Activated naive CD4-positive, alpha-beta T cell (primary cell): ENCODE results near the gene ADGRL3.
"Not testable (repeated sequence)": the region's sequence is repeated elsewhere in the genome, so short reads cannot be mapped to it uniquely, and the experiment has no call there.

Experiments used
- DNase-seq, 4 experiments: peaks; one replicate each; lab custom pipeline; 2025; lab: John Stamatoyannopoulos, UW

Gene ADGRL3

GRCh38 chr4:61646746-61647350, 446.7 kb downstream of the ADGRL3 start:
- DNase-seq = not testable (repeated sequence)

GRCh38 chr4:61648264-61648663, 448.1 kb downstream of the ADGRL3 start:
- no peak for DNase-seq

- DNase-seq = no peak
Observed at GRCh38 chr4:61657016-61657415, 456.9 kb downstream of the ADGRL3 start.

DNA sequence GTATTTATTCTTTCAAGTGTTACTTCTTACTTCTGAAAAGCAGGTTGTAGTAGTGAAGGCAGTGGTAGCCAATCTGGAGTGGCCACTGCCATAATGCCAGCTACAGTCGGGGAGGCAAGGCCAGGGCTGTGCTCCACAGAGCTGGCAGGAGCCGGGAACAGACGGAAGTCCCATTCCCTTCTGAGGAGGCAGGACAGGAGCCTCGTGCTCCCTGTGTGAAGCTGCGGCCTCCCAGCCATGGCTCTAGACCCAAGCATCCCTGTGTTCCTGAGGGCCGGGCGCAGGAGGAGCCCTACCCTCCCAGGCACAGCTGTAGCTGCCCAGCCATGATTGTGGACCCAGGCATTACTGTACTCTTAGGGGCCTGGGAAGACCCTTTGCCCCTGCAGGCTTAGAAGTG, 461.8 kb downstream of the ADGRL3 start:
- no peak for DNase-seq

DNA sequence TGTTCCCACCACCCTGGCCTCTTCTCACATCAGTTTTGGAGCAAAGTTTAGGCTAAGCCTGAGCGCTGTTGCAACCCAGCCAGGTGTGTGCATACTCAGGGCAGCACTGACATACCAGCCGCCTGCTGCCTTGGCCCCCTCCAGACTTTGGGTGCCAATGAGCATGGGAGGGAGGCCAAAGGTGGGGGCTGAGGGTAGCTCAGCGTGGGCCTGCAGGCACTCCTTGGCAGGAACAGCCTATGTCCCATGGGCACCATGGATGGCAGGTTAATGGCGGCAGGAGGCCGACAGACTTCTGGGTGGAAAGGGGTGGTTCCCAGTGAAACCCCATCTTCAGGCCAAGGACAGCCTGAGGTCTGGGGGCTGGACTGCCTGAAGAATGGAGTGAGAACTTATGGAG, 462.2 kb downstream of the ADGRL3 start:
- DNase-seq = no peak

DNA sequence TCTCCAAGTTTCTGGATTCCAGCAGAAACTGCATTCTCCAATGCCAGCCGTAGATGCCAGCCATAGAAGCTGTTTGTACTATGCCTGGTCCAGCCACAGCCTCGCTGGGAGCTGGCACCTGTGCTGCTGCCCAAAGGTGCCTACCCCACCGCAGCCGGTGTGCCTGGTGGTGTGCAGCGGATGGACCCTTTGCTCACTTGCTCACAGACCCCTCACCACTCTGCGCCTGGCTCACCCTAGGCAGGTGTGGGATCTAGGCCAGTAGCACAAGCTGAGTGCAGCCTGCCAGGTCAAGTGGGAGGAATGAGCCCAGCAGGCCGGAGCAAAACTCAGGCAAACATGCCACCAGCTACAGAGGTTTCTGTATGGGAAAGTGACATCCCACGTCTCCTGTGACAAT, 463.2 kb downstream of the ADGRL3 start:
- DNase-seq = no peak

- no peak for DNase-seq
Observed at GRCh38 chr4:61665649-61666048, 465.5 kb downstream of the ADGRL3 start.

GRCh38 chr4:61666244-61666643, 466.1 kb downstream of the ADGRL3 start:
- no peak for DNase-seq

DNA sequence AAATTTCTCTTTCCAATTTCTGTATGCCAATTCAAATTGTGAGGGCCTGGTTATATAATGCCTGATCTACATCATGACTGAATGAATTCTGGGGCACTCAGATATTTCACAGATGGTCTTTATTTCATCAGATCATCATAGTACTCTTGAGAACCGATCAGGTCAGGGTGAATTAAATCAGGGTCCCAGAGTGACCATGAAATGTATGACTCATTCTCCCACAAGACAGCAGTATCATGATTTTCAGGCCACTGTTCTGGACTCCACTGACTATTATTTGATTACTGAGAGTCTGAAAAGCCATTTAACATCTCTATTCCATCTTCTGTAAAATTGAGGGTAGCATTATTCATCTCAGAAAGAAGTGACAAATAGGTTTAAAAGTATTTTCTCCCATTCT, 471.5 kb downstream of the ADGRL3 start:
- DNase-seq = no peak

DNA sequence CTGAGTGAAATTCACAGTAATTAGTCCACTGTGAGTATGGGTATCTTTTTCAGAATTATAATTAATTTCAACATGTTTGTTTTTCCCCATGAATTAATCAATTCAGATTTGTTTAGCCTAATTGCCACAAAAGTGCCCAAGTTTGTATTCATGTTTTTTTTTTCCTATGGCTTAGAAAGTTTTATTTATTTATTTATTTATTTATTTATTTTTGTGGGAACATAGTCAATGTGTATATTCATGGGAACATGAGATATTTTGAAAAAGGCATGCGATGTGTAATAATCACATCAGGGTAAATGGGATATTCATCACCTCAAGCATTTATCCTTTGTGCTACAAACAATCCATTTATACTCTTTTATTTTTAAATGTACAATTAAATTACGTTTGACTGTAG, 475.3 kb downstream of the ADGRL3 start:
- no peak for DNase-seq

DNA sequence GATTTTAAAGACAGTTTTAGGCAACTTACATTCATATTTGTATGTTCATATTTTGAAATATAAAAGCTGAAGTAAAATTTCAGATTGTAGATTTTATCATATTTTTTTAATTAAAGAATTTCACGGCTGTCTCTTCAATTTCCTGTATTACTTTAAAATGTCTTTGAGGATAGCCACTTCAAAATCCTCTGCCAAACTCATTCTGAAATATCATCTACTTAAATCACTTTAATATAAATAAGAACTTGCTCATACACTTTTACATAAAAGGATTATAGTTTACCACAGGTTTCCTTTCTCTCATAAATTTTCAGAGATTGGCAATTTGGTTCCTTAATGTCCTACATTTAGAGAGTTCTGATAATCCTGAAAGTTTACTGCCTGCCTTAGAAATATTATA, 478.2 kb downstream of the ADGRL3 start:
- no peak for DNase-seq

DNA sequence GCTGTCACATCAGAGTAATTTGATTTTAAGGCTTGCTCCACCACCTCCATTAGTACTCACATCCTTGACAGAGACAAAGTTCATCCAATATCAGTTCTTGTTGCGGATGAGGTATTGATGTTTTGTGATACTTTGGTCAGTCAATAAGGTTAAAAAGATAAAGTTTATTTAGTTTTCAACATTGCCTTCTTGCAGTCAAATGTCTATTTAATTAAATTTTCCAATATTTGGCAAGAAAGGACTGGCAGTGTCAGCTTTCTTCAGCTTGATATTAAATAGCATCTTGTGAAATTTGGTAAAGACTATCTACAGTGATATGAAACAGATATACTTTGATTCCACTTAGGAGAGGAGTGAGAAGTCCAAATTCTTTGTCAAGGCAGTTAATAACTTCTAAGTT, 493.4 kb downstream of the ADGRL3 start:
- no peak for DNase-seq

GRCh38 chr4:61714387-61714911, 514.3 kb downstream of the ADGRL3 start:
- no peak for DNase-seq

DNA sequence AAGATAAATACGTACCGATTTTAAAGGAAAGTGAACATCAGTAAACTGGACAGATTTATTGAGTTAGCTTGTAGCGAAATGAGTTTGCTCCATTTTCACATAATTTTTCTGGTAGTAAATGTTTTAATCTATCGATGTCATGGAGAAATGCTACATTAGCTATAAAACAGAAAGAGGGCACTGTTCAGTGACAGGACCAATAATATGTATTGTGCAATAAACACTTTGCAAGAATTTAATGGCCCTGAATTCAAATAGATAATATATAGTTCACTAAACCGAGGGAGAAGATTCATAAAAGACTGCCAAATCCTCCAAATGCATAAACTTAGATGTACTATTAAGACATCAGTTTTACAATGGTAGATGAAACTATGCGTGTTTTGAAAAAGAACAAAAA, 516.3 kb downstream of the ADGRL3 start:
- DNase-seq = no peak

DNA sequence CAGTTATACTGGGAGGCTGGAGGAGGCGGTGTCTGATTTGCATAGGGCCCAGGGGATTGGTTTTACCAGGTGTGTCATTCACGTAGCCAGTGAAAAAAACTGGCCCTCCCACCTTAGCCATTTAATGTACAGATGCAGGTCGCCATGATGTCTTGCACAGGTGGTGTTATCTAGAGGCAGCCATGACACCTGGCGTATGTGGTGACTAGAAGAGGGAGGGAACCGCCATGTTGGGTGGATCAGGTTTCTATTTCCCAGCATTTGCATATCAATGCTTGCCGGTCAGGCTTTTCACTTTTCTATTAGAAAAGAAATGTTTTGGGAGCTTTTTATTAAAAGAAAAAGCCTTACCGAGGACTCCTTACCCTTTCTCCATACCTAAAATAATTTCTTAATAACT, 523.4 kb downstream of the ADGRL3 start:
- DNase-seq = no peak

DNA sequence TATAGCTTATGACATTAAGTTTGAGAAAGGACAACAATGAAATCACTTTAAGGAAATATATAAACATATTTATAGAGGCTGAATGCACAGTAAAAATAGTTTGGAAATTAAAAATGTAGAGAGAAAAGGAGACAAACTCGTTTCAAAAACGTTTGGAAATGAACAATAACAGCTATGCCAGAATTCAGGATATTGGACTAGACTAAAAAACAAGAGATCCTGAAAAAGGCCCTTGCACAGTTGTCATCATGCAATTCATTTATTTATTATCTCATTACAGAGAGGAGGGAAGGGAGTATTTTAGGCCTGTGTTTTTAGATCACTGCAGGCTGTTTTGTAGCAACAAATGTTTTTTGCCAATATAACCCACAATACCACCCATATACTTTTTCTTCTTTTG, 527.2 kb downstream of the ADGRL3 start:
- no peak for DNase-seq

GRCh38 chr4:61734409-61734808, 534.3 kb downstream of the ADGRL3 start:
- DNase-seq = no peak

GRCh38 chr4:61739887-61740286, 539.8 kb downstream of the ADGRL3 start:
- no peak for DNase-seq

- DNase-seq = no peak
Observed at GRCh38 chr4:61740886-61741285, 540.8 kb downstream of the ADGRL3 start.

DNA sequence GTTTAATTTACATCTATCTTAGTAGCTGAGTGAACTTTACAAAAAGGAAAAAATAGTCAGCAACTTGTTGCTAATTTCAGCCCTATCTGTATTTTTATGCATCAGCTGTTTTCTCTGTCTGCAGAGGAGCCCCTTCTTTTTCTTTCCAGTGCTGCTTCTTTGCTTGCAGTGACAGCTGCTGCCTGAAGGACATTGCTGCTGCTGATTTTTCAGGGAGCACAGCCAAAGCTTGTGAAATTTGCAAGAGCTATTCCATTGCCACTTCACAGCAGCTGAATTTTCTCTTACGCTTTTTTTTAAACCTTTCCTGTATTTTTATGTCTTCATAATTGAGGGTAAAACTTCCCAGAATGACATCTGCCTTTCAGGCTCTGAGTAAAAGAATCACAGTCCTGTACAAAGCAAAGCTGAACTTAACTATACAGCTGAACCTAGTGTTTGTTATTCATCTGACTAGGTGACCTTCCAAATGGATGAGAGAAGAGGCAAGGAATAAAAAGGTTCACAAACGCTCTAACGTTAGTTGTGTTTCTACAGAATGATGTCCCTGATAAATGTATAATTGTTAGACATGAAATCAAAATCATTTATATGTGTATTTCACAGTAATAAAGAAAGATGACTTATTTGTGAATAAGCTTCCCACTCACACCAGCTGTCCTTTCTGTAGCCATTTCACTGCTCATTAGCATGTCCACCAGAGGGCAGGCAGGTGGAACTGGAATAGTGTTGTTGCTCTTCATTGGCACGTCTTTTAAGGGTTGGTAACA, 541.4 kb downstream of the ADGRL3 start:
- no peak for DNase-seq

DNA sequence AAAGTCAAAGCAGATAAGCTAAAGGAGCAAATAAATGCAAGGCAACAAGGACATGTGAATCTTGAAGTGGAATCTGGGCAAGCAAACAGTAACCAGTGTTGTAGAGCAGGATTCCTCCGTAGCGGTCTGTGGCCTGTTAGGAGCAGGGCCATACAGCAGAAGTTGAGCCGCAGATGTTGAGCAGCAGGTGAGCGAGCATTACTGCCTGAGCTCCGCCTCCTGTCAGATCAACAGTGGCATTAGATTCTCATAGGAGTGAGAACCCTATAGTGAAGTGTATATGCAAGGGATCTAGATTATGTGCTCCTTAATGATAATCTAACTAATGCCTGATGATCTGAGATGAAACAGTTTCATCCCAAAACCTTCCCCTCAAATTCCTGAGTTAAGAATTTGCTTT, 550.7 kb downstream of the ADGRL3 start:
- no peak for DNase-seq

- DNase-seq = no peak
Observed at GRCh38 chr4:61752617-61753016, 552.5 kb downstream of the ADGRL3 start.

DNA sequence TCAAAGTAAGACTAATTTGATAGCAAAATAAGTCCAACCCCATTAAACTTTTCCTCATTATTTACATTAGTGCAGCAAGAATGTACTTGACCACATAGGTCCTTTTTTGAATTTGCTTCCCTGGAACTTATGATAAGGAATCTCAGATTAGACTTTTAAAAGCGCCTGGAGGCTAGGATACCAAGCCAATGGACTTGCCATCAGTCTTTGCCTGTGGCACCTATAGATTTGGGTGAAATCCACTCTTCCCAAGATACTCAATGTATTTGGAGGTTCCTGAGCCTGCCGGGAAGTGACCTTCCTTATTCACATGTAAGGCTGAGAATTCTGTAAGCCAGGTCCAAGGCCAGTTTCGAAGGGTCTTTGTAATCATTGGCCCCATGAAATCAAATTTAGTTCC, 553.6 kb downstream of the ADGRL3 start:
- DNase-seq = no peak

DNA sequence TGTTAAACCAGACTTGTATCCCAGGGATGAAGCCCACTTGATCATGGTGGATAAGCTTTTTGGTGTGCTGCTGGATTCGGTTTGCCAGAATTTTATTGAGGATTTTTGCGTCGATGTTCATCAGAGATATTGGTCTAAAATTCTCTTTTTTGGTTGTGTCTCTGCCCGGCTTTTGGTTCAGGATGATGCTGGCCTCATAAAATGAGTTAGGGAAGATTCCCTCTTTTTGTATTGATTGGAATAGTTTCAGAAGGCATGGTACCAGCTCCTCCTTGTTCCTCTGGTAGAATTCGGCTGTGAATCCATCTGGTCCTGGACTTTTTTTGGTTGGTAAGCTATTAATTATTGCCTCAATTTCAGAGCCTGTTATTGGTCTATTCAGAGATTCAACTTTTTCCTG, 556.8 kb downstream of the ADGRL3 start:
- not testable (repeated sequence) for DNase-seq
